Measurements from ENCODE around the gene STRN.
"Not testable (repeated sequence)": the region's sequence is repeated elsewhere in the genome, so short reads cannot be mapped to it uniquely, and the experiment has no call there.

STRN gene

DNA sequence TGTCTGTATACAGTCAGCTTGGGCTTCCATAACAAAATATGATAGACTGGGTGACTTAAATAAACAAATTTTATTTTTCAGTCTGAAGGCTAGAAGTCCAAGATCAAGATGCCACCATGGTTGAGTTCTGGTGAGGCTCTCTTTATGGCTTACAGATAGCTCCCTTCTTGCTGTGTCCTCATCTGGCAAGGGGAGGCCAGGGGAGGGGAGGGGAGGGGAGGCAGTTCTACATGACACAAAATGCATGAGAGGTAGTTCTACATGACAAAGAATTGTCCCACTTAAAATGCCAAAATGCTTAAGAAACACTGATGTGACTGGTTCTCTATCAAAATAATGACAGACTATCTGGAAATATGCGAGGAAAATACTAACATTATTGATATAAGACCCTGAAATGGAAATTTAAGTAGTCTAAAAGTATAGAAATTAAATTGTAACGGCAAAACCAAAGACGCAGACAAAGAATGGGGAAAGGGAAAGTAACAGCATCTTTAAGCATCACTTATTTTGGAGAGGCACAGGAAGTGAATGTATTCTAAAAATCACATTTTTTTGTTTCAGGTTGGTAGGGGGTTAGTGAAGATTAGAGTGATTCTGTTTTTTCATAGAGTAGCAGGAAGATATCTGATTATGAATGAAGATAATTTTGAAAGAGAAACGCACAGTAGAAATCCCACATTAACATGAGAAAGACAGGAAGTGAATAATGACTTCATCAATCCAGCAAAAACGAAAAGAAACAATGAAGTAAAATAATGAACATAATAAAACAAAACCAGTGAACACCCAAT, 131.4 kb downstream of the STRN start:
- no peak for DNase-seq (ENCODE audit: low read depth in 2 of 2)

DNA sequence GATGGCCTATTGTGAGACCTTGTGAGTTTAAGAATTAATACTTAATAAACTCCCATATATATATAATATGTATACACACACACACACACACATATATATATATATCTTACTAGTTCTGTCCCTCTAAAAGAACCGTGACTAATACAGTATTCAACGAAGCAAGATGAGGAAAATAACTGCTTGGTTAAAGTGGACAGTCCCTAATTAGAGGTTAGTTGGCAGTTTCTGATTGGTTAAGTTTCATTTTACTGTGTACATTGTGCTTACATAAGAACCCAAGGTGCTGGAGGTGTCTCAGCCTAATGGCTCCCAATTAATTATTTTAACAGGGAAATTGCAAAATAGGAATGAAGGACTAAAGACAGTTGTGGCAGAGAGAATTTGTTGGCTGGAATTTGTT, 132.1 kb downstream of the STRN start:
- no peak for DNase-seq (ENCODE audit: low read depth in 2 of 2)

DNA sequence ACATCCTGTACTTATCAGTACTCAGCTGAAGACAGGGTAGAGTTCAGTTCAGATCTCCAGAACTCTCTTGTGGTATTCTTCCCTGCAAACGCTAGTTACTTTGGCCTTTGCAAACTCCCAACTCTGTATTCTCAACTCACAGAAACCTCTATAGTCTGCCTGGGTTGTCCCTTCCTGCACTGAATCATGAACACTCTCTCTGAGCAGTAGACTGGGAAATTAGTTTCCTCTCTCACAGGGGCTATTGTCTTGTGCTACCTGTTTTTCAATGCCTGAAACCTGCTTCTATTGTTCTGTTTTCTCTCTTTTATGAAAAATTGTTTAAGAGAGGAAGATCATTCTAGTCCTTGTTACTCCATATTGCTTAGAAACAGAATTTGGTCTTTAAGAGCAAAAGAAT, 135.2 kb downstream of the STRN start:
- DNase-seq (ENCODE audit: low read depth in 2 of 2) = no peak

DNA sequence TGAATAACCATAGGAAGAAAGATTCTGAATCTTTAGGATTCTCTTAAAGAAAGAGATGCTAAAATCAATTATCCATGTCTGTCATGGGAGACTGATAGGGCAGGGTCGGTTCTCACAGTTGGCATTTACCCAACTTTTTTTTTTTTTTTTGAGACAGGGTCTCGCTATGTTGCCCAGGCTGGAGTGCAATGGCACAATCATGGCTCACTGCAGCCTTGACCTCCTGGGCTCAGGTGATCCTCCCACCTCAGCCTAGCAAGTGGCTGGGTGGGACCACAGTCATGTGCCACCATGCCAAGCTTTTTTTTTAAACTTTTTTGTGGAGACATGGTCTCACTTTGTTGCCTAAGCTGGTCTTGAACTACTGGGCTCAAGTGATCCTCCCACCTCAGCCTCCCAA, 141.7 kb downstream of the STRN start:
- not testable (repeated sequence) for DNase-seq (ENCODE audit: low read depth in 2 of 2)

DNA sequence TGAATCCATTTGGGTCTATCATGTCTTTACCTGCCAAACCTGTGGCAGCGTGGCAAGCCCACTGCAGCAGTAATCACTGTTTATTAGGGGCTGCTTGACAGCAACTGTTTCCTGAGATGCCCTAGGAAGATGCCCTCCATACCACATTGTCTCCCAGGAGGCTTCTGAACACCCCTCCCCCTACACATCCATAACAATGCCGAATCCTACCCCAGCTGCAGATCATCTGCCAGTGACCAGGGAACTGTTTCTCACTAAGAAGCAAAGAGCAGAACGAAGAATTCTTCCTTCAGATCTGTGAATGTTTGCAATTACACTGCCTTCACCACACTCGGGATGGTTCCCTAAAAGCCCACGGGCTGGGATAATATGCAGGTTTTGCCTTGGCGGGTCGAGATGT, 142.1 kb downstream of the STRN start:
- no peak for DNase-seq (ENCODE audit: low read depth in 2 of 2)

DNA sequence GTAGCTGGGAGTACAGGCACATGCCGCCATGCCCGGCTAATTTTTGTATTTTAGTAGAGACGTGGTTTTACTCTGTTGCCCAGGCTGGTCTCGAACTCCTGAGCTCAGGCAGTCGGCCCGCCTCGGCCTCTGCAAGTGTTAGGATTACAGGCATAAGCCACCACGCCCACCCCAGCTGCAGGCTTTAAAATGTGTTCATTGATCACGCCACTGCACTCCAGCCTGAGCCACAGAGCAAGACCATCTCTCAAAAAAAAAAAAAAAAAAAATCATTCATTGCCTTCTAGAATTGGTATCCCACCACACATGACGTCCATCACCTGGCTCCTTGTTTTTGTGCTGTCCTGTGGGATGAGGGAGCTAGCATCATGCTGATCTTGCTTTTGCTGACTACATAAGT, 142.5 kb downstream of the STRN start:
- no peak for DNase-seq (ENCODE audit: low read depth in 2 of 2)

DNA sequence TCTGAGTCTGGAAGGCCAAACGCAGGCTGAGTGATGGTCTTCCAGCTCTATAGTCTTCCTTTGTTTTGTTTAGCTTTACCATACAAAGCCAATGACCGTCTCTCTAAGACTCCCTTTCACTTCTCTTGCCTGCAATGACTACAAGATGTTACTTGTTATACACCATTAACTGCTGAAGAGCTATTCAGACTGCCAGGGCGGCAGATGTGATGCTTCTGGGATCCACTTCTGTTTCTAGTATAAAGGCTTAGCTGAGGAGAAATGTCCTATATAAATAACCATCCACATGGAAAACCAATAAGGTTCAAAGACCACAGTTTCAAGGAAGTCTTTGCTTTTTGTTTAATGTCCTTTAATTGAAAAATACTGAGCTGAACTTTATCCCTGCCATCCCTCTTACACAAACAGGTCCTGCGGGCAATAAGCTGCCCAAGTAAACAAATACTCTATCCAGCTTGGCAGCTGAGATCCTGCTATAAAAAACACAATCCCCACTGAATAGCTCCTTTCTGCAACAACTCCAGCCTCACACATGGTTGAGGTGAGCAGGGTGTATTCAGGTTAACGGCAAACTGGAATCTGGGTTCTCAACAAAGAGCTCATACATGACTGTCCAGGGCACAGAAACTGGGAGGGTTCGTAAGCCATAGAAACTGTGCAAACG, 145.3 kb downstream of the STRN start:
- DNase-seq (ENCODE audit: low read depth in 2 of 2) = no peak

DNA sequence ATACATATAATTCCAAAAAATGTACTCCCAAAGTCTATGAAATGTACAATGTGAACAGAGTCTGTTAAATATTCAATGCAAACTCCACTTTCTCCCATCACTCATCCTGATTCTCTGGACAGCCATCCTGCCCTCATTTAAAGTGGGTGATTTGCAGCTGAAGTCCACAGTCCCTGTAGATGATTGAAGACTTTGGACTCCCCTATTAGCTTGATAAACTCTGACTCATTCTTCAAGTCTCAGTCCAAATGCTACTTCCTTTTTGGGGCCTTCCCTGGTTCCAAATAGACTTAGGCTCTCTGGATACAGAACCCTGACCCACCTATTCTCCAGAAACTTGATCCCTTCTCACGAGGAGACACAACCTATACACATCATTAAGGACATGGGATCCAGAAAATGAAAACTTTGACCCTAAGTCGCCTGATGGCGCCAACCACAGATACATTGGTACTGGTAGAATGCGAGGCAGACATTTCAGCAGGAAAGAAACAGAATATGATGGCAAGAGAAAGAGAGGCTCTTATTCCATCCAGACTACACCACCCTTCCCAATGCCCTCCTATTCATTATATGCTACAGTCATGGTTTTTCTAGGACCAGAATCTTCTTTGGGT, 147.1 kb downstream of the STRN start:
- DNase-seq (ENCODE audit: low read depth in 2 of 2) = no peak

DNA sequence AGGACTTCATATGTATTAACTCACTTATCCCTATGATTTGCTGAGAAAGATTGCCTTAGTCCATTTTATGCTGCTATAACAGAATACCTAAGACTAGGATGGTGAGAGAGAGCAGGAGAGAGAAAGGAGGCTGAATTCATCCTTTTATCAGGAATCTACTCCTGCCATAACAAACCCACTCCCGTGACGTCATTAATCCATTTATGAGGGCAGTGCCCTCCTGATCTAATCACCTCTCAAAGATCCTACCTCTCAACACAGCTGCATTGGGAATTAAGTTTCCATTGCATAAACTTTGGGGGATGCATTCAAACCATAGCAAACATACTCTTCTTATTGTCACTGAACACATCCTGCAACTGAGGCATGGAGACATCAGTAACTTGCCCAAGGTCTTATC, 147.8 kb downstream of the STRN start:
- no peak for DNase-seq (ENCODE audit: low read depth in 2 of 2)

DNA sequence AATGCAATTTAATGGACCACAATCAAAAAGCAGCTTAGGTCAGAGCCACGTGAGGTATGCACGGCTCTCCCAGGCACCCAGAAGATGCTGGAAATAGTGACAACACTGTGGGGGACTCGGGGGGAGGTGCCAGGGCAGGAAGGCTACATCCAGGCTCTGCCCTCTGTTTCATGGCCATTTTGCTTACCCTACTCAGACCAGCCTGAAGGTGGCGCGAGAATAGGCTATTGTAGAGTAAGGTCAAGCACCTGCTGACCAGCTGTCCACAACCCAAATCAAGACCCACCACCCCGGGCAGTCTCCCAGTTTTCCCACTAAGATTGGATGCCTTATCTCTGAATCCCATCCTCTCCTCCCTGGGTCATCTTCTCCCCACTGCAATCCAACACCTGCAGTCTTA, 154.1 kb downstream of the STRN start:
- no peak for DNase-seq (ENCODE audit: low read depth in 2 of 2)

DNA sequence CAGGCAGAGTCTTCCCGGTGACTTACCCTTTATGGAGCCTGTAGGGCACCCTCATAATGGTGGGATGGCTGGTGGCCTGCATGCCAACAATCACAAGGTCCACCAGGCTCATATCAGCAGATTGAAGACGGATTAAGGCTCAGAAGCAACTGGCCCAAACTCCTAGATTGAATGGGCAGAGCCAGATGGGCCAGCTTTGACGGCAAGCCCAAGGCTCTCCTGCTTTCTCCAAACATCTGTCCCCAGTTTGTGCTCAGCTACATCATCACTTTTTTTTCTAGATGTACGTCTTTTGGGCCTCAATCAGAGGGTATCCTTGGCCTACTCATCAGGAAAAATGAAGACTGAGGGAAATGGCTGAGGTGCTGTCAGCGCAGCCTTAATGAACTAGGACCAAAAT, 155.3 kb downstream of the STRN start:
- DNase-seq (ENCODE audit: low read depth in 2 of 2) = no peak

DNA sequence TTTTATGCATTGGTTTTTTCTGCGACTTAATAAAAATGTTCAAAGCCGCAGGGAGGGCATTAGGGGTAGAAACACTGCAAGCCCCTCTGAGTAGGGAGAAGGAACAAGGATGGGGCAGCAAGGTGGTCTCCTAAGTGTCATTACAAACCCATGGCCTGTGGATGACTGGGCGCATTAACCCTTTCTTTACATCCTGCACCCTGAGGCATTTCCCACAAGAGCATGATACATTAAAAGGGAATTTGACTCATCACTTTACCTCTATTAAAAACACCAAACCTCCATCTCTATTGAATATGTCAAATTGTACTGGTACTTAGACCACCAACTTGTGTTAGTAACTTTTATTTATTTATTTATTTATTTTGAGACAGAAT, 157.3 kb downstream of the STRN start:
- no peak for DNase-seq (ENCODE audit: low read depth in 2 of 2)

DNA sequence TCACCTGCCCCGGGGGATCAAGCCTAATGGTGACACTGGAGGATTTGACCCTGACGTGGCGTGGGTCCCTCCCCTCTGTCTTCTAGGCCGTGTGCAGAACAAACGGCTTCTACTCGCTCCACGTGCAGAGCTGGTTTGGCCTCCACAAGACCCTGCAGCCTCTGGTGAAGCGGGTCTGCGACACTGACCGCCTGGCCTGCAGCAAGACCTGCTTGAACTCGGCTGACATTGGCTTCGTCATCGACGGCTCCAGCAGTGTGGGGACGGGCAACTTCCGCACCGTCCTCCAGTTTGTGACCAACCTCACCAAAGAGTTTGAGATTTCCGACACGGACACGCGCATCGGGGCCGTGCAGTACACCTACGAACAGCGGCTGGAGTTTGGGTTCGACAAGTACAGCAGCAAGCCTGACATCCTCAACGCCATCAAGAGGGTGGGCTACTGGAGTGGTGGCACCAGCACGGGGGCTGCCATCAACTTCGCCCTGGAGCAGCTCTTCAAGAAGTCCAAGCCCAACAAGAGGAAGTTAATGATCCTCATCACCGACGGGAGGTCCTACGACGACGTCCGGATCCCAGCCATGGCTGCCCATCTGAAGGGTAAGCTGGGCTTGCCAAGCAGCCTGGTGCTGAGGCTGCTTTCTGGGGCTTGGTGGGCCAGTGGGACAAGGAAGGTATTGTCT, 157.8 kb downstream of the STRN start:
- no peak for DNase-seq (ENCODE audit: low read depth in 2 of 2)

DNA sequence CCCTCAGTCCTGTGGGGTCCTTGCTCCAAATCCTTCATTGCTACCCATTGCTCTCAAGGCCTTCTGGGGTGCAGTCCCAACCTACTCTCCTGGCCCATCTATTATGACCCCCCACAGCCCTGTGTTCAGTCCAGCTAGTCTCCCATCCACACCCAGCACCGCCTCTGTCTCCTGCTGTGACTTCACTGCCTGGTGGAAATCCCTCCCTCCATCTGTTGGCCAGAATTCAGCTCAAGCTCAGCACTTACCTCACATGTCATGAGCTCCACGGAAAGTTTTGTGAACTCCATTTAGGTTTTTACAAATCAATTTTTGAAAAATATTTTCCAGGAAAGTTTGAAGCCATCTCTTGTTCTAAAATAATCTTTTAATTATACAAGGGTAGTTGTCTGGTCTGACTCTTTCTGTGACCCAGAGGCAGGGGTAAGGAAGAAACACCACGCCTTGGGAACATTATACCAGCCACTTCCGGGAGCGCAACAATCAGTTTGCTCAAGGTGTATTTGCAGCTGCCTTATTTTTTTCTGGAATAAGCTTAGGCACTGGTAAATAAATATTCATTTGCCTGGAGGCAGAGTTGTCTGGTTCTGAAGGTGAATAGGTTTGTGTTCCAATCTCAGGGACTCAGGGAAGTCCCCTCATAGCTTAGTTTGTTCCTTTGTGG, 159.0 kb downstream of the STRN start:
- DNase-seq (ENCODE audit: low read depth in 2 of 2) = no peak

DNA sequence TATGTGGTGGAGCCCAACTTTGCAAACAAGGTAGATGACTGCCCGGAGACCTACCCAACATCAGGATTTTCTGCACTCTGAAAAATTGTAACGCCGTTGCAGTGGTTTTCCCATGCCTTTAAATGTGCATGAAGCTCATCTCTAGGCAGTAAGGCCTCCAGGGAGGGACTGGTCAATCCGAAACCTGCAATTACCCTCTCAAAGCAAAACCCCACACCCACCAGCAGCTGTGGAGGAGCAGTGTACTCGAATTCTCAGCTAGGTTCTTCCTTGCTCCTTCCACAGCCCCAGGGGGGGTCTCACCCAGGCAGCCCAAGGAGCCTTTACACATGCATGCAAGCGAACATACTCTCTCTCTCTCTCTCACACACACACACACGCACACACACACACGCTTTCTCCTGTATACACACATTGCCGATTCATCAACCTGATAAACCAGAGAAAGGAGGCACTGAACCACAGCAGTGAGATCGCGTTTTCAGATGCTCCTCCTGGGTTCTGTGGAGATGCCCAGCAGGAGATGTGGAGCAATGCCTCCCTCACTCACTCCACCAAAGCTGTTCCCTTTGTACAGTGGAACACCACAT, 160.6 kb downstream of the STRN start:
- DNase-seq (ENCODE audit: low read depth in 2 of 2) = no peak

DNA sequence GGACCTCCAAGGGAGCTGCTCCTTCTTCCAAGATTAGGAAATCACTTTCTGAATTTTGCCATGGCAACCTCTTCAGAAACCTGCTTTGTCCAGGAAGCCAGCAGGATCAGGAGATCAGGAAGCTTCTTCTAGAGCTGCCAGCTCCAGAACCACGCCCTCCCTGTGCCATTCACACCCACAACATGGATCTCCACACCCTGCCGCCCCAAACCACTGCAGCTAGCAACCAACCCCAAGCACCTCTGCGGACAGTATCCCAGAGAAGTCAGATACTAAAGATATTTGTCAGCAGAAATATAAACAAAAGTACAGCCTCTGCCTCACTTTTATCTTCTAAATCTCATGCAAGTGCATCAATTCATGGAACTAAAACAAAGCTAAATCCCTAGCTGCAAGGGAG, 163.4 kb downstream of the STRN start:
- DNase-seq (ENCODE audit: low read depth in 2 of 2) = no peak

DNA sequence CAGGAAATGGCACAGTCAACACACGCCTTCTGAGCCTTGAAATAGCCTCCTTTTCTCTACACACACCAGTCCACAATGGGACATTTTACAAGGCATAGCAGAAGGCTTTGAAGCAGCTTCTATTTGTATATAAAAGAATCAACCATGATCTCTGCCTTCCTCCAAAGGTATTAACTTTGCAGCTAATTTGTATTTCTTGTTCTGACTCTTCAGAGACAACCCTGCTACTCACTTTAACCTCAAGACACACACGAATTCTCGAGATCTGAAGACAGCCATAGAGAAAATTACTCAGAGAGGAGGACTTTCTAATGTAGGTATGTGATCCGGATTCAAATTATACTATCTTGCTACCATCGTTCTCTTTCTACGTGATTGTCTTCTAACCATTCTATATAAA, 165.2 kb downstream of the STRN start:
- no peak for DNase-seq (ENCODE audit: low read depth in 2 of 2)

DNA sequence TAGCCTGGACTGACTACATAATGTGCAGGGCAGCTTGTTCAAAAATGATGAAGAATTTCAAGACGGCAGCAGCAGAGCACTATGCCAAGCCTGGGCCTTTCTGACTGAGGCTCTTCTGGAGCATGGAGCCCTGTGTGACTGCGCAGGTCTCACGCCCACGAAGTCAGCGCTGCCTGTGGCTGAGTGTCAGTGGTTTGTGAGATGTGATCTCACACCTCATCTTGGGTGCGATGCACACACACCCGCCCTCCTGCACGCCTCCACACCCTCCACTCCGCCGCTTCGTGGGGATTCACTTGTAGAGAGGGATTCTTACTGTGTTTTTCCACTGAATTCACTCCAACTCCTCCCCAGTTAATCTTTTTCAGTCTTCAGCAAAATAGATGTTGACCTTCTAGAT, 166.0 kb downstream of the STRN start:
- DNase-seq (ENCODE audit: low read depth in 2 of 2) = peak; percentile 20 to 38

DNA sequence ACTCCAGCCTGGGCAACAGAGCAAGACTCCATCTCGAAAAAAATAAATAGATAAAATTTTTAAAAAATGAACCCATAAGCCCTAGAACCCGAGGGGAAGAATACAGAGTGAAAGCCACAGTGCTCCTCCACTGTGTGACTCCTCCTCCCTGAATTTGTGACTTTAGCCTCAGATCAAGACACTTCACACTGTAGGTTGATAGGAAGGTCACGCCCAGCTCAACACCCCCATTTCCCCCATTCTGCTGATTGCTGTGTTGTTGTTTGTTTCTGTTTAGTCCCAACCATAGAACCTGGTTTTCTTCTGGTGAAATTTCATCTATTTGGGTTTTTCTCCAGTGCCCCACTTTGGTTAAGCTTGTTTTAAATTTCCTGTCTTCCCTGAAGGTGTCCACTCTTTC, 167.6 kb downstream of the STRN start:
- DNase-seq (ENCODE audit: low read depth in 2 of 2) = no peak

DNA sequence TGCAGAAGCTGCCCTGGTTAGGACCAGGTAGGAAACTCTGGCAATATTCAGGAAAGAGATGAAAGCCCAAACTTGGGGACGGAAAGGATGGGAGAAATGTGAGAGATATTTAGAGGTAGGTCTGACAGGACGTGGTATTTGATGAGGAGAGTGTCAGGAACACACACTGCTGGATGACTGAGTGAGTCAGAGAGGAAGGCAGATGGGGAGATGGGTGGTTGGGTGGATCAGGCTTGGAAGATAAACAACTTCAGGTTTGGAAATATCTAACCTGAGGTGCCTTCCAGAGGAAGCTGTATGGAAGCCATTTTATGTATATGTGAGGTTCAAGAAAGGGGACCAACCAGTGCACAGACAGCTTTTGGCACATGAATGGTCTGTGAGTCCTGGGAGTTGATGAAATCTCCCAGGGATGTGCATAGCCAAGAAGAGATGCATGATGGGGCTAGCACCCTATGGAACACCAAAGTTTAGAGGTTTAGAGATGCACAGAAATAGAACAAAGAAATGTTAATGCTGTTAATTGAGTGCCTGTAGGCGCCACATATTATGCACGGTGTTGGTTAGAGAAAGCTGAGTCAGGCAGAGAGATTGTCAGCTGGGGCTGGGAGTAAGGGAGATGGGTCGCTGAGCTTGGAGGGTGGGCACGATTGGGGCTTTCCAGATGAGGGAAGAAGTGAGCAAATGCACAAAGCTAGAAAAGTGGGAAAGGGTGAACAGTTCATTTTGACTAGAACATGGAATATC, 168.8 kb downstream of the STRN start:
- DNase-seq (ENCODE audit: low read depth in 2 of 2) = no peak

Measured in activated CD8-positive, alpha-beta memory T cell treated with anti-CD3 and anti-CD28 coated beads for 4 hours (primary cell).